Fibroblast of the aortic adventitia (primary cell): ENCODE measurements around the gene DDHD1. TPM values are rescaled to one million over a fixed set of nuclear protein-coding genes. Genes with fewer than 3 reads are reported as not detected.
"Not testable (repeated sequence)": the region's sequence is repeated elsewhere in the genome, so short reads cannot be mapped to it uniquely, and the experiment has no call there.

Experiments
- DNase-seq: peaks from one replicate; pipeline ENCODE4 v3.0.0-alpha.2; 2010; ENCODE audit warnings: low read depth
- H3K4me3 ChIP-seq: 2 replicates; pipeline ENCODE4 v1.5.1; 2011; ENCODE audit warnings: low read depth, mild to moderate bottlenecking, control low read depth, low read length, moderate library complexity
- total RNA-seq: library from RNA; depleted of rRNA; stranded (reverse); fragments of >200 nt; gene quantifications from 2 replicates; pipeline ENCODE4 v1.2.3, GENCODE V29; 2012; ENCODE audit warnings: low replicate concordance
- TF ChIP-seq, protein P1 (sequence below): IDR thresholded peaks from 2 replicates; pipeline ENCODE4 v1.5.1; 2011; ENCODE audit warnings: mild to moderate bottlenecking, low read length, control low read depth, inconsistent platforms; ENCODE audit not compliant: insufficient read depth

DDHD1 gene
- total RNA-seq, 1 donor = 47.8 TPM

DNA sequence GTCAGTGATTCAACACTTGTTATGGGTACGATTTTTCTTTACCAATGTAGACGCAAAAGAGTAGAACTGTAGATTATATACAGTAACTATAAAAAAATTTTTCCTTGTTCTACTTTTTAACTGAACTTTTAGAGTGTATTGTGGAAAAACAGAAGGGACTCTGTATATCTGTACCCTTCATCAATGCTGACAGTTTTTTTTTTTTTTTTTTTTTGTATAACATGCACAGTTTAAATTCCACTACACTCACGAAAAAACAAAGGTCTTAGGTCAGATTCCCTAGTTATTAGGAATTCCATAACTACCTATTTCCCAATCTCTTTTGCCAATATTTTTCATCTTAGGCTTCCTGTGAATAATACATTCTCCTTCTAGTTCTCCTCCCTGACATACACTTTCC lies 6.4 kb downstream of the DDHD1 start:
- DNase-seq = no peak
- no peak overlapping the region for H3K4me3 ChIP-seq
- TF ChIP-seq, protein P1, sequence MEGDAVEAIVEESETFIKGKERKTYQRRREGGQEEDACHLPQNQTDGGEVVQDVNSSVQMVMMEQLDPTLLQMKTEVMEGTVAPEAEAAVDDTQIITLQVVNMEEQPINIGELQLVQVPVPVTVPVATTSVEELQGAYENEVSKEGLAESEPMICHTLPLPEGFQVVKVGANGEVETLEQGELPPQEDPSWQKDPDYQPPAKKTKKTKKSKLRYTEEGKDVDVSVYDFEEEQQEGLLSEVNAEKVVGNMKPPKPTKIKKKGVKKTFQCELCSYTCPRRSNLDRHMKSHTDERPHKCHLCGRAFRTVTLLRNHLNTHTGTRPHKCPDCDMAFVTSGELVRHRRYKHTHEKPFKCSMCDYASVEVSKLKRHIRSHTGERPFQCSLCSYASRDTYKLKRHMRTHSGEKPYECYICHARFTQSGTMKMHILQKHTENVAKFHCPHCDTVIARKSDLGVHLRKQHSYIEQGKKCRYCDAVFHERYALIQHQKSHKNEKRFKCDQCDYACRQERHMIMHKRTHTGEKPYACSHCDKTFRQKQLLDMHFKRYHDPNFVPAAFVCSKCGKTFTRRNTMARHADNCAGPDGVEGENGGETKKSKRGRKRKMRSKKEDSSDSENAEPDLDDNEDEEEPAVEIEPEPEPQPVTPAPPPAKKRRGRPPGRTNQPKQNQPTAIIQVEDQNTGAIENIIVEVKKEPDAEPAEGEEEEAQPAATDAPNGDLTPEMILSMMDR = no peak

DNA sequence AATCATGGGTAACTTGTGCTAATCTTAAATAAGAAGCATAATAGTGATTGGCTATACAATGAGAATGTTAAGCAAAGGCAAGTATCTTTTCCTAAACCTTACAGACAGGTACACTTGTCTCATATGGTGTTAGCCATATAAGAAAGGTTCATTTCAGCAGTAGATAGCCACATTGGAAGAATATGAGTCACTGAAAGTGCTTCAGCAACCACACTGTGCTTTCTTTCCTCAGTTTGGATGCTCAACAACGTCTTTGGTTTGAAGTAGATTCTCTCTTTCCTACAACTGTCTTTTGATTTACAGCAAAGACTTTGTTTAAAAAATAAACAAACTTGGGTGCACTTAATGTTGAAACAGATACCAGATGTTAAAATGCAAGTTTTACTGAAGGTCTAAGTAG lies 8.9 kb downstream of the DDHD1 start:
- TF ChIP-seq, protein P1 = no peak
- no peak for DNase-seq
- H3K4me3 ChIP-seq = no peak overlapping the region

DNA sequence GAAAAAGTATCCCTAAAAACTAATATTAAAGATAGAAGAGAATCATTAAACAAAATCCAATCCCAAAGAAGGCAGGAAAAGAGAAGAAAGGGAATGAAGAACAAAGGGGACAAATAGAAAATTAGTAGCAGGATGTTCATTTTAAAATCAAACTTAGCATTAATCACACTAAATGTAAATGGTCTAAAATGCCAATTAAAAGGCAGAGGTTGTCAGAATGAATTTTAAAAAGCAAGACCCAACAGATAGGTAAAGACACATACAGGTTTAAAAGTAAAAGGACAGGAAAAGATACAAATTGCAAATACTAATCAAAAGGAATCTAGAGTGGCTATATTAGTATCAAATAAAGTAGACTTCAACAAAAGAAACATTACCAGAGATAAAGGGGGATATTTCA lies 12.5 kb downstream of the DDHD1 start:
- H3K4me3 ChIP-seq = no peak overlapping the region
- TF ChIP-seq, protein P1 = no peak
- no peak for DNase-seq

DNA sequence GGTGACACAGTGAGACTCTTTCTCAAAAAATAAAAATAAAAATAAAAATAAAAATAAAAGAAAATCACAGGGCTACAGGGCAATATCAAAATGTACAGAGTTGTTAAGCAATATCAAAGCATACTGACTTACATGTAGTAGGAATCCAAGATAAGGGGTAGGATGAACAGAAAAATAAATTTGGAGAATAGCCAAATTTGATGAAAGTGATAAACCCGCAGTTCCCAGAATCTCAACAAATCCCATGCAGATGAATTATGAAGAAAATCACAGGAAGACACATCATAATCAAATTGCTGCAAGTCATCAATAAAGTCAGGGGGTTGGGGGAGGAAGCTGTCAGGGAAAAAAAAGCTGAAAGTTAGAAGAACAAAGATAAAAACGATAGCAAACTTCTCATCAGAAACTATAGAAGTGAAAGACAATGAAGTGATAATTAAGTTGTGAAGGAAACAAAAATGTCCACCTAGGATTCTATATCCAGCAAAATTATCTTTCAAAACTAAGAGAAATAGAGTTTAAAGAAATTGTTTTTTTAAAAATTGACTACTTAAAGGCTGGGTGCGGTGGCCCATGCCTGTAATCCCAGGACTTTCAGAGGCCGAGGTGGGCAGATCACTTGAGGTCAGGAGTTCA lies 15.4 kb downstream of the DDHD1 start:
- TF ChIP-seq, protein P1 = no peak
- DNase-seq = no peak
- no peak overlapping the region for H3K4me3 ChIP-seq

DNA sequence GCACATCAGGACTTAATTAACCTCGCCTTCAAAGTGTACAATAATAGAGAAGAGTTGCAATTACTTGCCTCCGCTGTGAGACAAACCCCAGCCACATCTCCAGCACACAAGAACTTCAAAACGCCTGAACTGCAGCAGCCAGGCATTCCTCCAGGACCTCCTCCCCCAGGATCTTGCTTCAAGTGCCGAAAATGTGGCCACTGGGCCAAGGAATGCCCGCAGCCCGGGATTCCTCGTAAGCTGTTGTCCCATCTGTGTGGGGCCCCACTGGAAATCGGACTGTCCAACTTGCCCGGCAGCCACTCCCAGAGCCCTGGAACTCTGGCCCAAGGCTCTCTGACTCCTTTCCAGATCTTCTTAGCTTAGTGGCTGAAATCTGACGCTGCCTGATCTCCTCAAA lies 22.6 kb downstream of the DDHD1 start:
- H3K4me3 ChIP-seq = not testable (repeated sequence)
- DNase-seq = peak; percentile 50

DNA sequence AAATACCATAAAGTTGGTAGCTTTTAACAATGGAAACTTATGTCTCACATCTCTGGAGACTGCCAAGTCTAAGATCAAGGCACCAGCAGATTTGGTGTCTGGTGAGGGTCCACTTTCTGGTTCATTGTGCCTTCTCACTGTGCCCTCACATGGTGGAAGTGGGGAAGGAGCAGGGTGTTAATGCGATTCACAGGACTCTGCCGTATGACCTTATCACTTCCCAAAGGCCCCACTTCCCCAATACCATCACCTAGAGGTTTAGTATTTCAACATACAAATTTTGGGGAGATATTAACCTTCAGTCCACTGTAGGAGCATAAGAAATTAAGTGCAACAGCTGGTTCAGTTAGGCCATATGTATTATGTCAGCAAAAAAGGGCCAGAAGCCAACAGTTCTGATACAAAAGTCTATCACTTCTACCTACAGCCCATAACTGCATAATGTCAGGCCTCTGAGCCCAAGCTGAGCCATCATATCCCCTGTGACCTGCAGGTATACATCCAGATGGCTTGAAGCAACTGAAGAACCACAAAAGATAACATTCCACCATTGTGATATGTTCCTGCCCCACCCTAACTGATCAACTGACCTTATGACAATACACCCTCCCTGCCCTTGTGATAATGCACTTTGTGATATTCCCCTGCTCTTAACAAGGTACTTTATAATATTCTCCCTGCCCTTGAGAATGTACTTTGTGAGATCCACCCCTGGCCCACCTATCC lies 24.7 kb downstream of the DDHD1 start:
- TF ChIP-seq, protein P1 = no peak
- DNase-seq = peak; percentile 16
- H3K4me3 ChIP-seq = no peak overlapping the region

DNA sequence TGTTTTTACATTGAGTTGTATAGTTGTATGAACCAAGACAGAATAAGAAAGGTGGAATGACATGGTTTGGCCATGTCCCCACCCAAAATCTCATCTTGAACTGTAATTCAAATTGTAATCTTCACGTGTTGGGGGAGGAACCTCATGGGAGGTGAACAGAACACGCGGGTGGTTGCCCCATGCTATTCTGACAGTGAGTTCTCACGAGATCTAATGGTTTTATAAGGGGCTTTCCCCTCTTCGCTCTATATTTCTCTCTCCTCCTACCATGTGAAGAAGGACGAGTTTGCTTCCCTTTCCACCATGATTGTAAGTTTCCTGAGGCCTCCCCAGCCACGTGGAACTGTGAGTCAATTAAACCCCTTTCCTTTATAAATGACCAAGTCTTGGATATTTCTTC lies 25.3 kb downstream of the DDHD1 start:
- H3K4me3 ChIP-seq = no peak overlapping the region
- TF ChIP-seq, protein P1 = no peak
- DNase-seq = no peak
